SU-DHL-6 (cell line): ENCODE data around the gene LRRFIP1.

Source experiments
- EZH2phosphoT487 ChIP-seq: fragments of 200-600 bp; sonication (generic), shearing (Covaris generic); conservative IDR thresholded peaks from 2 replicates; pipeline ENCODE4 v1.6.1; 2018; ENCODE audit warnings: mild to moderate bottlenecking, antibody characterized with exemption, low read length, moderate library complexity, mixed read lengths
- TF ChIP-seq, protein P1 (sequence below): fragments of 200-600 bp; sonication (generic); IDR thresholded peaks from one replicate; pipeline ENCODE4 v1.5.1; 2017; ENCODE audit warnings: antibody characterized with exemption, mild to moderate bottlenecking, low read length, moderate library complexity; ENCODE audit not compliant: insufficient read depth, poor library complexity, severe bottlenecking

DNA sequence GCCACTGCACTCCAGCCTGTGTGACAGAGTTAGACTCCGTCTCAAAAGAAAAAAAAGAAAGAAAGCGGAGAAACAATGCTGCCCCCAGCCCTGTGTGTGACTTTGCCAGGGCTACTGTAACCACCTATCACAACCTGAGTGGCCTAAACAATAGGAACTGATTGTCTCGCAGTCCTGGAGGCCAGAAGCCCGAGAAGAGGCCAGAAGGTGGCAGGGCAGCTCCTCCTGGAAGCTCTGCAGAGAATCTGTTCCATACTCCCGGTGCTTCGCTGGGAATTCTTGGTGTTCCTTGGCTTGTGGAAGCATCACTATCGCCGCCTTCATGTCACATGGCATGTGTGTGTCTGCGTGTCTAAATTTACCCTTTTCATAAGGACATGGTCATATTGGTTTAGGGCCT lies 22.4 kb upstream of the LRRFIP1 start:
- TF ChIP-seq, protein P1, sequence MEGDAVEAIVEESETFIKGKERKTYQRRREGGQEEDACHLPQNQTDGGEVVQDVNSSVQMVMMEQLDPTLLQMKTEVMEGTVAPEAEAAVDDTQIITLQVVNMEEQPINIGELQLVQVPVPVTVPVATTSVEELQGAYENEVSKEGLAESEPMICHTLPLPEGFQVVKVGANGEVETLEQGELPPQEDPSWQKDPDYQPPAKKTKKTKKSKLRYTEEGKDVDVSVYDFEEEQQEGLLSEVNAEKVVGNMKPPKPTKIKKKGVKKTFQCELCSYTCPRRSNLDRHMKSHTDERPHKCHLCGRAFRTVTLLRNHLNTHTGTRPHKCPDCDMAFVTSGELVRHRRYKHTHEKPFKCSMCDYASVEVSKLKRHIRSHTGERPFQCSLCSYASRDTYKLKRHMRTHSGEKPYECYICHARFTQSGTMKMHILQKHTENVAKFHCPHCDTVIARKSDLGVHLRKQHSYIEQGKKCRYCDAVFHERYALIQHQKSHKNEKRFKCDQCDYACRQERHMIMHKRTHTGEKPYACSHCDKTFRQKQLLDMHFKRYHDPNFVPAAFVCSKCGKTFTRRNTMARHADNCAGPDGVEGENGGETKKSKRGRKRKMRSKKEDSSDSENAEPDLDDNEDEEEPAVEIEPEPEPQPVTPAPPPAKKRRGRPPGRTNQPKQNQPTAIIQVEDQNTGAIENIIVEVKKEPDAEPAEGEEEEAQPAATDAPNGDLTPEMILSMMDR = no peak
- no peak for TF ChIP-seq EZH2phosphoT487
